Endometrial microvascular endothelial cells (primary cell): ENCODE data around the gene PEAK1. TPM values are rescaled to one million over a fixed set of nuclear protein-coding genes. Genes with fewer than 3 reads are reported as not detected.
"Not testable (repeated sequence)": the region's sequence is repeated elsewhere in the genome, so short reads cannot be mapped to it uniquely, and the experiment has no call there.

Experiments
- in situ Hi-C: cut with HindIII; loops from 2 replicates; pipeline ENCODE4 v1.10.0; 2017; ENCODE audit warnings: low sequenced_read_pairs, low pct_unique_long_range_greater_than_20kb; ENCODE audit errors: inconsistent ontology term
- total RNA-seq: library from RNA; depleted of rRNA; stranded (reverse); fragments of >200 nt; gene quantifications from one replicate; pipeline ENCODE4 v1.2.3, GENCODE V29; 2015; ENCODE audit errors: inconsistent ontology term

PEAK1 gene
- total RNA-seq, 1 donor from 2014 or later, result 48.7 TPM

DNA sequence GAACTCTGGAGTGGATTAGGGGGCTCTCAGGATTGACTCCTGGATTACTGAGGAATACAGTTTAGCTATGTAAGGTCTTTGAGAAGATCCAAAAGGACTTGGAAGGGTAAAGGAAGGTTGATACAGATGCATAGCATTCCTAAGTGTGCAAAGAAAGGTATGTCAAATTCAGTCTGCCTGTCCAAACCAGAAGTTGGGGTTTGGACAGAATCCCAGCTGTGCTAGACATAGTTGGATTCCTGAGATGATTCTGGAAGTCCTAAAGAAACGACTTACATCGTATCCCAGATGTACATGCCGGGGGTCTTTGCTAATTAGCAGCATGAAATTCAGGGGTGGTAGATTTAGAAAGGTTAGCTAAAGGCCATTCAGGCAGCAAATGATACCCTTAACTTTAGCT is 251.3 kb downstream of the PEAK1 start:
- in situ Hi-C loops, result no loop called here

- in situ Hi-C loops, result no loop called here
These were observed 251.8 kb downstream of the PEAK1 start for GRCh38 chr15:77168141-77168540.

- in situ Hi-C loops, result no loop called here
These were observed 252.5 kb downstream of the PEAK1 start for GRCh38 chr15:77167406-77167805.

- in situ Hi-C loops, result no loop called here
These were observed 256.0 kb downstream of the PEAK1 start for GRCh38 chr15:77163781-77164384.

GRCh38 chr15:77162872-77163633 is 256.9 kb downstream of the PEAK1 start:
- in situ Hi-C loops, result no loop called here

DNA sequence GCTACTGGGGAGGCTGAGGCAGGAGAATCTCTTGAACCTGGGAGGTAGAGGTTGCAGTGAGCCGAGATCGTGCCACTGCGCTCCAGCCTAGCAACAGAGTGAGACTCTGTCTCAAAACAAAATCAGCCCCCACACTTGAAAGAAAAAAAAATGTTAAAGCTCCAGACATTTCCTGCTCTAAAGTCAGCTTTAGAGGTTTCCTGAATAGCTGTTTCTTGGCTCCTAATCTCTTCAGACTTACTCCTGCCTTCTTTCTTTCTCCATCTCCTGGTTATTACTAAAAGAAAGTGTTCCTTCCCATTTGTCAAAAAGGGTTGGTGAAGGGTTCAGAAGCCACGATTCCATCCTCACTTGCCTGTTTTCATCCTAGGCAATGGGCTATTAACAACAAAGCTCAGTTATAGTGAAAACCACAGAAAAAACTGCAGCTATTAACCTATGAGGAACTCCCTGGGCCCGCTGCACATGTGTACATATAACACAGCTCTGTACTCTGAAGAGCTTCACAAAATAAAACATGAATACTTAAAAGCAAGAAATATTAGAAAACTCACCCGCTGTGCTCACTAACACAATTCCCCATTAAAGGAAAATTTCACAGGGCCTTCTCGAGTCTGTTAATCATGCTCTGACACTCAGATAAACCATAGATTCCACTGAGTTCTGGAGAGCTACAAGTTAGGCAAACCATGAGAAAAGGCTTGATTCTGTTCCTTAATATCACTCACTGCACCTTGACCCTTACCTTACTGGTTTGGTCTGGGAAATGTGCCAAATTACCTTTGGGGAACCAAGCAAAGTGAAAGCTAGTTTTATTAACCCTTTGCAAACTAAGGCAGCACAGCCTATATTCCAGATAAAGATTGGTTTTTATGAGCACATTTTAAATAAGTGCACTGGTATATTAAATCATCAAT is 259.1 kb downstream of the PEAK1 start:
- in situ Hi-C loops, result no loop called here

DNA sequence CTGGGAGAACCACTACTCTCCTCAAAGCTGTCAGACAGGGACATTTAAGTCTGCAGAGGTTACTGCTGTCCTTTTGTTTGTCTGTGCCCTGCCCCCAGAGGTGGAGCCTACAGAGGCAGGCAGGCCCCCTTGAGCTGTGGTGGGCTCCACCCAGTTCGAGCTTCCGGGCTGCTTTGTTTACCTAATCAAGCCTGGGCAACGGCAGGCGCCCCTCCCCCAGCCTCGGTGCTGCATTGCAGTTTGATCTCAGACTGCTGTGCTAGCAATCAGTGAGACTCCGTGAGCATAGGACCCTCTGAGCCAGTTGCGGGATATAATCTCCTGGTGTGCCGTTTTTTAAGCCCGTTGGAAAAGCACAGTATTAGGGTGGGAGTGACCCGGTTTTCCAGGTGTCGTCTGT is 263.9 kb downstream of the PEAK1 start:
- in situ Hi-C loops, result not testable (repeated sequence)

DNA sequence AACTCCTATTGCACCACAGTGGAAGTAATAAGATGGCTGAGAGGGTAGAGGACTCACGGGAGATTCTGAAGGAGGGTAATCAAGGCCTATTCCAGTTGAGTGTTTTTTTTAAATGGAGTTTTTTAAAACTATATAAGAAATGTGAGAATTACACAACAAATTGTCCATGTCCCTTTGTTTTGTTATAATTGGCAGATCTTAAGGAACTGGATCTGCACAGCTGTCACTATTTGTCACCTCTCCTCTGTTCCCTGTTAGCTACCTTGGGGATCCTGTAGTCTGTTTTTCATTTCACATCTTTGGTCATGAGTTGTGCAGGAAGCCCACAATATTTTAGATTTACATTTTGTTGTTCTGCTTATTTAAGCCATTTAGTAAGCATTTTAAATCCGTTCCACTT is 271.7 kb downstream of the PEAK1 start:
- in situ Hi-C loops, result no loop called here

DNA sequence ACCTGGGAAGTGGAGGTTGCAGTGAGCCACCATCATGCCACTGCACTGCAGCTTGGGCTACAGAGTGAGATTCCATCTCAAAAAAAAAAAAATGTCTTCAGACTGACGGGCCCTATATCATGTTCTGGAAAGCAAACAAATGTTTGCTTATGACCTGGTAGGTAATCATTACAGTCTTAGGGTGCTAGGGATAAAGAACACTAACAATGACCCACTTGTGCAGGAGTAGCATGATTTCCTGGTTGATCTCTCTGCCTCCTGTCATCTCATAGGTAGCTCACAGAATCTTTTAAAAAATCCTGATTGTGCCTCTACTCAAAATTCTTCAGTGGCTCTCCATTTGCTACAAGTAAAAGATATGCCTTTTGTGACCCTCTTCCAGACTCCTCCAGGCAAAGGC is 274.5 kb downstream of the PEAK1 start:
- in situ Hi-C loops, result no loop called here

DNA sequence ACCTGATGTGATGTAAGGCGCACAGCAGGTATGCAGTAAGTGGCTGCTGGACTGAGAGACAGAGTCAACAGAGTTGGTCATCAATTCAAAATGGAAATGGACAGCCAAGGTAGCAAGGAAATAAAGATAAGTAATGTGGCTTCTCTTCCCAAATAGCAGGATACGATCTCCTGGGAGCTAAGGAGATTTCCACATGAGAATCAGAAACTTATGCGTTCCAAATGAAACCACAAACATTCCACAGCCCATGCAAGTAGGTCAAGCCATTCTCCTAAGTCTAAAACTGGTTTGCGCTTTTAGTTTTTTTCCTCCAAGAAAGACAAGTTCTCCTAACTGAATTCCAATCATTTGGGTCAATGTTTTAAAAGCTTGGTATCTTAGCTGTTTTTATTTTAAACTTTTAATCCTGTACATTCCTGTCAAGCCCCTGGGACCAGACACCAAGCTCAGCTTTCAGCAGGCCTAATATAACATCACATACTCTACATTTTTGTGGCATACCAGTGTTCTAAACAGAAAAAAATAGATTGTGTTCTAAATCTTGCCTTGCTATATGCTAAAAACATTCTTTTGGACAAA is 275.3 kb downstream of the PEAK1 start:
- in situ Hi-C loops, result no loop called here

DNA sequence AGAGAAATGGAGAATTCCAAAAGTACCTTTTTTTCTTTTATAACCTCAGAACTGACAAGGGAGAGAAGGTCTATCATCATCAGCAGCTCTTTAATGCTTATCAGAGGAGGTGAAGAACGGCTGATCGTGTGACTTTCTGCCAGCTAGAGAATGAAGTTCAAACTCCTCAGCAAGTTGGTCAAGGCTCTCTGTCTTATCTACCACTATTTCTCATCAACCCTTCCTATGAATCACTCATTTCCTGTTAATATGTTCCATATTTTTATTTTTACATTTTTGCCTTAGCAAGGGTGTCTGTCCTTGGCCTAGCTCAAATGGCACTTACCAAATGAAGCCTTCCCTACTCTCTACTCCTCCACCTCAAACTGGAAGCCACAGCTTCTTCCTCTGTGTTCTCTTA is 275.9 kb downstream of the PEAK1 start:
- in situ Hi-C loops, result no loop called here

DNA sequence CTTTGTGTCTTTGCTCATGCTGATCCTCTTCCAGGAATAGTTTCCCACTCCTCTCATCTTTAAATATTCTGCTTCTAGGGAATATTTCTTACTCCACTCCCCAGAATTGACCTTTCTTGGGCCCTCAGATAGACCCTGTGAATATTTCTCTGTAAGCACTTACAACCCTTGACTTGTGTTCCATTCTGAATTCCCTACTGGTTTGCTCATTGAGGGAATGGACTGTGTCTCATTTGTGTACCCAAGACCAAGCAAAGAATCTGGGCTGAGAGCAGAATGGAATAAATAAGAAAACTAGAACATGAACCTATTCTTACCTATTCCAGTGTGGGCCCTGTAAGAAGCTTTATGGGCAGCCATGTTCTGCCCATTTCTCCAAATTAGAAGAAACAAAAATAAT is 276.3 kb downstream of the PEAK1 start:
- in situ Hi-C loops, result no loop called here

GRCh38 chr15:77143191-77143590 is 276.7 kb downstream of the PEAK1 start:
- in situ Hi-C loops, result no loop called here

- in situ Hi-C loops, result no loop called here
These were observed 279.7 kb downstream of the PEAK1 start for GRCh38 chr15:77140220-77140619.

- in situ Hi-C loops, result no loop called here
These were observed 280.6 kb downstream of the PEAK1 start for GRCh38 chr15:77139312-77139711.

DNA sequence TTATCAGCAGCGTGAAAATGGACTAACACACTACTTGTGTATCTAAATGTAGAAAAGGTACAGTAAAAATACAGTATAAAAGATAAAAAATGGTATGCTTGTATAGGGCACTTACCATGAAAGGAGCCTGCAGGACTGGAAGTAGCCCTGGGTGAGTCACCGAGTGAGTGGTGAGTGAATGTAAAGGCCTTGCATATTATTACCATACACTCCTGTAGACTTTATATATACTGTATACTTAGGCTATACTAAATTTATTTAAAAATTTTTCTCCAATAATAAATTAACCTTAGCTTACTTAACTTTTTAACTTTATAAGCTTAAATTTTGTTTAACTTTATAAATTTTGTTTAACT is 281.8 kb downstream of the PEAK1 start:
- in situ Hi-C loops, result no loop called here

GRCh38 chr15:77135181-77135580 is 284.7 kb downstream of the PEAK1 start:
- in situ Hi-C loops, result no loop called here

DNA sequence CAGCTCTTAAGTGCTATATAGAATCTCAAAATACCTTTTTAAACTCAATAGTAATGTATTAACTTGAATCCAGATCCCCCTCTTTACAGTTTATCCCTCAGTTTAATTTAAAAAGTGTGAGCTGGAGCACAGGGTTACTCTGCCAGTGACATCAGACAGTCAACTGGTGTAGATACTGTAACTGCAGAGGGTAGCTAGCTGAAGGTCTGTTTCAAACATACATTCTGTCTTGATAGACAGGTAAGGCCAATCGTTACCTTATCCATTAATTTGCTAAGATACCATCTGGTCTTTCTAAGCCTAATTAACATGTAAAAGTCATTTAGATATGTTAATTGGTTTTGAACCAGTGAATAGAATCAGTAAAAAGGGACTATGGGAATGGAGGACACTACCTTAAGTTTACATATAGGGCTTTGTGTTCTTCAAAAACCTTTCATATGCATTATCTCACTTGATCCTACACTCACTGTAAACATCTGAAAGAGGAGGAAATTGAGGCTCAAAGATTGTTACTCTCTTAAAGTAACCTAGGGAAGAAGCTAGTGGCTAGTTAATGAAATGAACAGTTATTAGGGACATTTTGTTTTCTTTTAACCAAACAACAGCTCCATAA is 289.5 kb downstream of the PEAK1 start:
- in situ Hi-C loops, result no loop called here

GRCh38 chr15:77127626-77128025 is 292.3 kb downstream of the PEAK1 start:
- in situ Hi-C loops, result no loop called here
